DOHH2 (cell line): Measurements from ENCODE around the gene TLE3.

Source experiments
- CTCF ChIP-seq: fragments of 200-600 bp; sonication (generic); IDR thresholded peaks from one replicate; pipeline ENCODE4 v1.5.1; 2014; ENCODE audit warnings: antibody characterized with exemption, mild to moderate bottlenecking, low read depth, low read length; ENCODE audit not compliant: poor library complexity, severe bottlenecking
- EZH2phosphoT487 ChIP-seq: fragments of 200-600 bp; sonication (generic); IDR thresholded peaks from 2 replicates; pipeline ENCODE4 v1.6.1; 2017; ENCODE audit warnings: borderline replicate concordance, mild to moderate bottlenecking, antibody characterized with exemption, low read length, moderate library complexity, mixed read lengths

- TF ChIP-seq CTCF: no peak
- no peak for TF ChIP-seq EZH2phosphoT487
These were observed 34.3 kb downstream of the TLE3 start for GRCh38 chr15:70063261-70063925.
